Stomach (tissue), 4 donors: ENCODE data around the gene ASCL2.

Experiments used
- POLR2A ChIP-seq, 4 donors: fragments of 450-650 bp; IDR thresholded peaks; one replicate each; pipeline ENCODE4 v1.6.1; 2016; ENCODE audit warnings: antibody characterized with exemption in 4 of 4, control low read depth in 2 of 4, mild to moderate bottlenecking in 1 of 4, moderate library complexity in 1 of 4
- POLR2AphosphoS5 ChIP-seq, 3 donors: sonication (generic); formaldehyde crosslinking; IDR thresholded peaks; one replicate each; pipeline ENCODE4 v1.6.1; 2016; ENCODE audit warnings: antibody characterized with exemption in 3 of 3
- TF ChIP-seq, protein P1 (sequence below), 7 experiments: fragments of 450-650 bp in 4 of 7; fragments of 200-600 bp in 3 of 7; sonication (generic) in 3 of 7; IDR thresholded peaks; one replicate each; pipeline ENCODE4 v1.5.1; 2016 to 2019; ENCODE audit warnings: antibody characterized with exemption in 7 of 7, control low read depth in 2 of 7, mild to moderate bottlenecking in 1 of 7

DNA sequence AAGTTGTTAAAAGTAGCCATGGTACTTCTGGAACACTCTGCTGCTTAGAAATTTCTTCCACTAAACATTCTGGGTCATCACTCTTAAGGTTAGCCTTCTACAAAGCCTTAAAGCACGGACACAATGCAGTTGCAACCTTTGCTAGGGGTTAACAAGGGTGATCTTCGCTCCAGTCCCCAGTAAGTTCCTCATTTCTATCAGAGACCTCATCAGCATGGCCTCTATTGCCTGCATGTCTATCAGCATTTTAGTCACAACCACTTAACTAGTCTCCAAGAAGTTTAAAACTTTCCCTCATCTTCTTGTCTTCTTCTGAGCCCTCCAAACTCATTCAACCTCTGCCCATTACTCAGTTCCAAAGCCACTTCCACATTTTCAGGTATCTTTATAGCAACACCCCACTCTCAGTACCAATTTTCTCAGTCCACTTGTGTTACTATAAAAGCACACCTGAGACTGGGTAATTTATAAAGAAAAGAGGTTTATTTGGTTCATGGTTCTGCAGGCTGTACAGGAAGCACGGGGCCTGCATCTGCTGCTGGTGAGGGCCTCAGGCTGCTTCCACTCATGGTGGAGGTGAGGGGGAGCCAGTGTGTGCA is 50.1 kb downstream of the ASCL2 start:
- TF ChIP-seq, protein P1, sequence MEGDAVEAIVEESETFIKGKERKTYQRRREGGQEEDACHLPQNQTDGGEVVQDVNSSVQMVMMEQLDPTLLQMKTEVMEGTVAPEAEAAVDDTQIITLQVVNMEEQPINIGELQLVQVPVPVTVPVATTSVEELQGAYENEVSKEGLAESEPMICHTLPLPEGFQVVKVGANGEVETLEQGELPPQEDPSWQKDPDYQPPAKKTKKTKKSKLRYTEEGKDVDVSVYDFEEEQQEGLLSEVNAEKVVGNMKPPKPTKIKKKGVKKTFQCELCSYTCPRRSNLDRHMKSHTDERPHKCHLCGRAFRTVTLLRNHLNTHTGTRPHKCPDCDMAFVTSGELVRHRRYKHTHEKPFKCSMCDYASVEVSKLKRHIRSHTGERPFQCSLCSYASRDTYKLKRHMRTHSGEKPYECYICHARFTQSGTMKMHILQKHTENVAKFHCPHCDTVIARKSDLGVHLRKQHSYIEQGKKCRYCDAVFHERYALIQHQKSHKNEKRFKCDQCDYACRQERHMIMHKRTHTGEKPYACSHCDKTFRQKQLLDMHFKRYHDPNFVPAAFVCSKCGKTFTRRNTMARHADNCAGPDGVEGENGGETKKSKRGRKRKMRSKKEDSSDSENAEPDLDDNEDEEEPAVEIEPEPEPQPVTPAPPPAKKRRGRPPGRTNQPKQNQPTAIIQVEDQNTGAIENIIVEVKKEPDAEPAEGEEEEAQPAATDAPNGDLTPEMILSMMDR (IDR thresholded peaks at IDR 0.05) = no peak
- TF ChIP-seq POLR2A (IDR thresholded peaks at IDR 0.05) (no peak), POLR2AphosphoS5 (IDR thresholded peaks at IDR 0.05) (no peak)
